ENCODE results near the gene COL4A1. TPM values are rescaled to one million over a fixed set of nuclear protein-coding genes. Genes with fewer than 3 reads are reported as not detected.

Gene COL4A1
- total and polyA plus RNA-seq, 2 of the 13 experiments (the other 11 are each of a cell fraction or from before 2014, with no cell fraction given), result not detected

DNA sequence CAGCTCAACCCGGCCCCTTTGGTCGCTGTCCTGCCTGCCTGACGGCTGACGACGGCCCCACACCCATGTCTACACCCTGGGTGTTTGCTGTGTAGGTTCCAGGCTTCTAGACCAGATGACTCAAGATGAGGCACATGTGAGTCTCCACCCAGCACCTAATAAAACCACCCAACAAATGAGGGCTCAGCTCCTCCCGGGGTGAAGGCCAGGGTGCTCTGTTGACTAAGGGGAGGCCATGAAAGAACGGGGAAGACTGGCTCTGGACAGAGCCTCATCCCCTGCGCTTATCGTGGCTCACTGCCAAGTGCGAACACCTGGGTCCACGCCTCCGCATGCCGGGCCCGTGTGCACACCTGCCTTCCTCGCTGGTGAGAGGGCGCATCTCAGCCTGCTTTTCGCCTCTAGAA, 39.7 kb upstream of the COL4A1 start (continued):
- TF ChIP-seq ZFP62 (CRISPR knock-in tag; IDR thresholded peaks at IDR 0.05), result no peak
- TF ChIP-seq BRCA1 (CRISPR knock-in tag; IDR thresholded peaks at IDR 0.05), result no peak

DNA sequence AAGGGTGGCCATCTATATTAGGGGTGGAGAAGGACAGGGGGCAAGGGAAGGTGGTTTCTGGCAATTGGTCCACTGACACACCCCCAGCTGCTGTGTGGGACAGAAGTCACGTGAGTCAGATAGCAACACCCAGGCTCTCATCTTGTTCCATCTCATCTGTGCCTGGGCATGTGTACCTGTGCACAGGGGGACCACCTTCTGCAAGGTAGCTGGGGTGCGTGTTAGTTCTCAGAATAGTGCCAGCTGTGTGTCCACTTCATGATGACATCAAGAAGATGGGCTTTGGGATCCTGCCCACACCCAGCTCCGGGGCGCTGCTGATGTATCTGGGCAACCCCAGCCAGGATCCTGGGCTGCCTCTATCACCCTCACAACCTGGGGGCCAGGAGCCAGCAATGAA, 38.7 kb upstream of the COL4A1 start:
- Histone ChIP-seq H3K36me3 (replicated peaks in 1 of 2; ENCODE audit: control insufficient read depth in 1 of 2, insufficient read depth in 2 of 2, low read length in 2 of 2) (no peaks in the 10 kb centered on the region), H3K4me1 (ENCODE audit: insufficient read depth, low read length) (no peaks in the 10 kb centered on the region), H3K79me2 (ENCODE audit: insufficient read depth, low read length) (no peaks in the 10 kb centered on the region), H3K4me2 (ENCODE audit: low read depth, low read length) (no peak overlapping the region), H3K27ac (ENCODE audit: extremely low read length, insufficient read depth, low read length) (no peak overlapping the region), H2AFZ (ENCODE audit: low read length) (no peak overlapping the region), H3K4me3 (replicated peaks in 1 of 3; ENCODE audit: insufficient read depth in 1 of 3, low read depth in 2 of 3, low read length in 3 of 3) (no peak overlapping the region), H3K9me3 (ENCODE audit: low read length) (no peaks in the 10 kb centered on the region), H3K9ac (ENCODE audit: insufficient read depth, low read depth, low read length) (no peak overlapping the region), H3K27me3 (ENCODE audit: control insufficient read depth in 1 of 2, insufficient read depth in 2 of 2, low read length in 2 of 2) (peaks cover 3 to 60% of the 10 kb centered on the region in 2 experiments; a peak in 2 of 5 replicates), H4K20me1 (ENCODE audit: insufficient read depth, low read length) (no peaks in the 10 kb centered on the region)
- ChIA-PET POLR2A (no interaction called here), CTCF (ENCODE audit: low intra/inter-chr PET ratio, low total read pairs) (no interaction called here)
- FAIRE-seq (no peak), DNase-seq (ENCODE audit: low spot score) (no peak), ATAC-seq (no peak)
- intact Hi-C loops (cut with micrococcal nuclease; ENCODE audit: unreplicated experiment) (no loop called here), in situ Hi-C loops (cut with HindIII; ENCODE audit: extremely low pct_ligation_motif_present, low pct_unique_long_range_greater_than_20kb) (no loop called here)
- TF ChIP-seq ZBTB7B (CRISPR knock-in tag; IDR thresholded peaks at IDR 0.05) (no peak), EEA1 (CRISPR knock-in tag; IDR thresholded peaks at IDR 0.05; ENCODE audit: borderline replicate concordance) (no peak), ZNF605 (CRISPR knock-in tag; IDR thresholded peaks at IDR 0.05) (no peak), TIGD3 (CRISPR knock-in tag; IDR thresholded peaks at IDR 0.05; ENCODE audit: borderline replicate concordance) (no peak), ADNP (CRISPR knock-in tag; IDR thresholded peaks at IDR 0.05) (no peak), ZNF501 (CRISPR knock-in tag; IDR thresholded peaks at IDR 0.05) (no peak), HMGXB4 (CRISPR knock-in tag; IDR thresholded peaks at IDR 0.05; ENCODE audit: borderline replicate concordance in 1 of 2, low read depth in 1 of 2) (no peak), AGO2 (optimal IDR thresholded peaks at IDR 0.05; ENCODE audit: low read depth, low read length) (no peak), ZNF766 (CRISPR knock-in tag; IDR thresholded peaks at IDR 0.05; ENCODE audit: borderline replicate concordance) (no peak)
- TF ChIP-seq, protein P1, sequence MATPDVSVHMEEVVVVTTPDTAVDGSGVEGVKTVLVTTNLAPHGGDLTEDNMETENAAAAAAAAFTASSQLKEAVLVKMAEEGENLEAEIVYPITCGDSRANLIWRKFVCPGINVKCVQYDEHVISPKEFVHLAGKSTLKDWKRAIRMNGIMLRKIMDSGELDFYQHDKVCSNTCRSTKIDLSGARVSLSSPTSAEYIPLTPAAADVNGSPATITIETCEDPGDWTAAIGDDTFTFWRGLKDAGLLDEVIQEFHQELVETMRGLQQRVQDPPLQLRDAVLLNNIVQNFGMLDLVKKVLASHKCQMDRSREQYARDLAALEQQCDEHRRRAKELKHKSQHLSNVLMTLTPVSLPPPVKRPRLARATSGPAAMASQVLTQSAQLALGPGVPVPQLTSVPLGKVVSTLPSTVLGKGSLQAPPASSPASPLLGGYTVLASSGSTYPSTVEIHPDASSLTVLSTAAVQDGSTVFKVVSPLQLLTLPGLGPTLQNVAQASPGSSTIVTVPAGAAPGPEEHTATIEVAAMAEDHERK (CRISPR knock-in tag; IDR thresholded peaks at IDR 0.05; ENCODE audit: low read depth), result no peak
- TF ChIP-seq, protein P2, sequence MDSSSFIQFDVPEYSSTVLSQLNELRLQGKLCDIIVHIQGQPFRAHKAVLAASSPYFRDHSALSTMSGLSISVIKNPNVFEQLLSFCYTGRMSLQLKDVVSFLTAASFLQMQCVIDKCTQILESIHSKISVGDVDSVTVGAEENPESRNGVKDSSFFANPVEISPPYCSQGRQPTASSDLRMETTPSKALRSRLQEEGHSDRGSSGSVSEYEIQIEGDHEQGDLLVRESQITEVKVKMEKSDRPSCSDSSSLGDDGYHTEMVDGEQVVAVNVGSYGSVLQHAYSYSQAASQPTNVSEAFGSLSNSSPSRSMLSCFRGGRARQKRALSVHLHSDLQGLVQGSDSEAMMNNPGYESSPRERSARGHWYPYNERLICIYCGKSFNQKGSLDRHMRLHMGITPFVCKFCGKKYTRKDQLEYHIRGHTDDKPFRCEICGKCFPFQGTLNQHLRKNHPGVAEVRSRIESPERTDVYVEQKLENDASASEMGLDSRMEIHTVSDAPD (CRISPR knock-in tag; IDR thresholded peaks at IDR 0.05), result no peak
- BruUV-seq (replicated peaks), result no TSS peak
- WGBS (ENCODE audit: low lambda C conversion rate), result 11% methylated on average over 3 of the region's 4 CpGs
